HepG2 (cell line): ENCODE measurements around the gene BRIP1. TPM values are rescaled to one million over a fixed set of nuclear protein-coding genes. Genes with fewer than 3 reads are reported as not detected.
A peak's percentile ranks its signal among the peaks of the same experiment; 100 is the strongest.

Experiments used
- AKAP8 ChIP-seq: sonication (generic); formaldehyde crosslinking; IDR thresholded peaks from 2 replicates; pipeline ENCODE4 v1.5.1; 2020; ENCODE audit warnings: mild to moderate bottlenecking, missing genetic modification reagents
- FOXM1 ChIP-seq: sonication (generic); formaldehyde crosslinking; IDR thresholded peaks from 2 replicates; pipeline ENCODE4 v1.5.0; 2020; ENCODE audit warnings: missing genetic modification reagents
- GFI1 ChIP-seq: sonication (generic); formaldehyde crosslinking; IDR thresholded peaks from 2 replicates; pipeline ENCODE4 v1.5.0; 2020; ENCODE audit warnings: missing genetic modification reagents, mild to moderate bottlenecking, borderline replicate concordance
- HMGA1 ChIP-seq: sonication (generic); formaldehyde crosslinking; conservative IDR thresholded peaks from 2 replicates; pipeline ENCODE4 v1.4.0; 2020; ENCODE audit warnings: missing genetic modification reagents
- ISL2 ChIP-seq: sonication (generic); formaldehyde crosslinking; IDR thresholded peaks from 2 replicates; pipeline ENCODE4 v1.5.0; 2020; ENCODE audit warnings: missing genetic modification reagents
- KDM2A ChIP-seq: sonication (generic); formaldehyde crosslinking; IDR thresholded peaks from 2 replicates; pipeline ENCODE4 v1.4.0; 2020; ENCODE audit warnings: low read depth, missing genetic modification reagents, borderline replicate concordance
- KDM4B ChIP-seq: sonication (generic); formaldehyde crosslinking; IDR thresholded peaks from 2 replicates; pipeline ENCODE4 v1.4.0; 2020; ENCODE audit warnings: missing genetic modification reagents
- PAF1 ChIP-seq: IDR thresholded peaks from 2 replicates; pipeline ENCODE4 v1.6.1; 2016; ENCODE audit warnings: missing genetic modification reagents, missing compliant biosample characterization
- SRSF9 ChIP-seq: fragments of 200-400 bp; formaldehyde crosslinking; IDR thresholded peaks from 2 replicates; pipeline ENCODE4 v1.6.1; 2018; ENCODE audit warnings: borderline replicate concordance, mild to moderate bottlenecking, low read depth, low read length; ENCODE audit not compliant: insufficient read depth, poor library complexity, severe bottlenecking
- U2AF1 ChIP-seq: fragments of 200-400 bp; formaldehyde crosslinking; optimal IDR thresholded peaks from 2 replicates; pipeline ENCODE3; 2017; ENCODE audit warnings: mild to moderate bottlenecking, low read depth, low read length
- ZBTB42 ChIP-seq: sonication (generic); formaldehyde crosslinking; IDR thresholded peaks from 2 replicates; pipeline ENCODE4 v1.5.0; 2020; ENCODE audit warnings: mild to moderate bottlenecking, missing genetic modification reagents
- ZBTB43 ChIP-seq: sonication (generic); formaldehyde crosslinking; conservative IDR thresholded peaks from 2 replicates; pipeline ENCODE4 v1.4.0; 2020; ENCODE audit warnings: missing genetic modification reagents
- ZNF383 ChIP-seq: sonication (generic); formaldehyde crosslinking; IDR thresholded peaks from 2 replicates; pipeline ENCODE4 v1.4.0; 2020; ENCODE audit warnings: missing genetic modification reagents, mild to moderate bottlenecking, borderline replicate concordance
- ZNF496 ChIP-seq: sonication (generic); formaldehyde crosslinking; IDR thresholded peaks from 2 replicates; pipeline ENCODE4 v1.8.1; 2023; ENCODE audit warnings: mild to moderate bottlenecking, moderate library complexity, missing genetic modification reagents; ENCODE audit not compliant: insufficient replicate concordance
- ZNF547 ChIP-seq: sonication (generic); formaldehyde crosslinking; IDR thresholded peaks from 2 replicates; pipeline ENCODE4 v1.5.1; 2020; ENCODE audit warnings: mild to moderate bottlenecking, missing genetic modification reagents
- ZNF552 ChIP-seq: sonication (generic); formaldehyde crosslinking; IDR thresholded peaks from 2 replicates; pipeline ENCODE4 v1.9.0; 2022; ENCODE audit warnings: missing genetic modification reagents, mild to moderate bottlenecking, borderline replicate concordance
- ZNF605 ChIP-seq: sonication (generic); formaldehyde crosslinking; IDR thresholded peaks from 2 replicates; pipeline ENCODE4 v1.8.0; 2022; ENCODE audit warnings: mild to moderate bottlenecking, missing genetic modification reagents
- ZNF619 ChIP-seq: sonication (generic); formaldehyde crosslinking; IDR thresholded peaks from 2 replicates; pipeline ENCODE4 v1.4.0; 2020; ENCODE audit warnings: mild to moderate bottlenecking, missing genetic modification reagents
- ZNF652 ChIP-seq: IDR thresholded peaks from 2 replicates; pipeline ENCODE4 v1.6.1; 2016; ENCODE audit warnings: low read depth, borderline replicate concordance
- polyA plus RNA-seq, 8 experiments: library from polyadenylated mRNA; depleted of rRNA in 3 of 8; stranded (reverse) in 7 of 8; unstranded in 1 of 8; fragments of >200 nt; fragmentation: Illumina TruSeq in 4 of 8; extraction: Trizol in 4 of 8; gene quantifications; 2 replicates each; pipeline versions ENCODE4 v1.2.1 to v1.2.3, GENCODE V29; 2011 to 2016; ENCODE audit warnings: low read depth in 4 of 8, missing spikeins in 1 of 8, mixed read lengths in 1 of 8; ENCODE audit not compliant: insufficient read depth in 1 of 8
- total RNA-seq, 5 experiments: library from RNA; depleted of rRNA; stranded (reverse); fragments of >200 nt; fragmentation: Illumina TruSeq; extraction: Trizol; gene quantifications; 2 replicates each; pipeline ENCODE4 v1.2.3, GENCODE V29; 2016; ENCODE audit warnings: low read depth in 1 of 5
- TF ChIP-seq, protein P1 (sequence below): sonication (generic); formaldehyde crosslinking; IDR thresholded peaks from 2 replicates; pipeline ENCODE4 v1.5.0; 2020; ENCODE audit warnings: missing genetic modification reagents
- TF ChIP-seq, protein P2 (sequence below): sonication (generic); formaldehyde crosslinking; IDR thresholded peaks from 2 replicates; pipeline ENCODE4 v1.5.0; 2020; ENCODE audit warnings: missing genetic modification reagents, mild to moderate bottlenecking, borderline replicate concordance
- TF ChIP-seq, protein P3 (sequence below): sonication (generic); formaldehyde crosslinking; IDR thresholded peaks from 2 replicates; pipeline ENCODE4 v1.5.1; 2020; ENCODE audit warnings: missing genetic modification reagents, mild to moderate bottlenecking, borderline replicate concordance

BRIP1 gene
- total and polyA plus RNA-seq, 2 of the 13 experiments (the other 11 are each of a cell fraction or from before 2014, with no cell fraction given), result 3.8 to 27.7 TPM

- TF ChIP-seq, protein P1, sequence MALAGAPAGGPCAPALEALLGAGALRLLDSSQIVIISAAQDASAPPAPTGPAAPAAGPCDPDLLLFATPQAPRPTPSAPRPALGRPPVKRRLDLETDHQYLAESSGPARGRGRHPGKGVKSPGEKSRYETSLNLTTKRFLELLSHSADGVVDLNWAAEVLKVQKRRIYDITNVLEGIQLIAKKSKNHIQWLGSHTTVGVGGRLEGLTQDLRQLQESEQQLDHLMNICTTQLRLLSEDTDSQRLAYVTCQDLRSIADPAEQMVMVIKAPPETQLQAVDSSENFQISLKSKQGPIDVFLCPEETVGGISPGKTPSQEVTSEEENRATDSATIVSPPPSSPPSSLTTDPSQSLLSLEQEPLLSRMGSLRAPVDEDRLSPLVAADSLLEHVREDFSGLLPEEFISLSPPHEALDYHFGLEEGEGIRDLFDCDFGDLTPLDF (CRISPR knock-in tag), result peak; percentile 89
- TF ChIP-seq U2AF1 (no peak), ZNF605 (CRISPR knock-in tag) (peak; percentile 72; the same call in 1 of the 2 replicates), ZNF383 (CRISPR knock-in tag) (peak; percentile 84; the same call in 1 of the 2 replicates), GFI1 (CRISPR knock-in tag) (peak; percentile 74; the same call in 1 of the 2 replicates), AKAP8 (CRISPR knock-in tag) (0 out of 2 replicates have a peak, but pooled peaks have one; percentile 29), ZNF619 (no peak), SRSF9 (no peak), ZNF652 (no peak), KDM2A (CRISPR knock-in tag) (peak; percentile 70; the same call in 1 of the 2 replicates), ZNF547 (CRISPR knock-in tag) (peak; percentile 83; the same call in 1 of the 2 replicates), ISL2 (CRISPR knock-in tag) (no peak), HMGA1 (no peak), ZNF552 (CRISPR knock-in tag) (0 out of 2 replicates have a peak, but pooled peaks have one; percentile 18), PAF1 (CRISPR knock-in tag) (no peak), ZBTB43 (no peak), ZNF496 (CRISPR knock-in tag) (no peak), ZBTB42 (CRISPR knock-in tag) (peak; percentile 78; the same call in 1 of the 2 replicates), FOXM1 (CRISPR knock-in tag) (no peak), KDM4B (CRISPR knock-in tag) (no peak)
- TF ChIP-seq, protein P2, sequence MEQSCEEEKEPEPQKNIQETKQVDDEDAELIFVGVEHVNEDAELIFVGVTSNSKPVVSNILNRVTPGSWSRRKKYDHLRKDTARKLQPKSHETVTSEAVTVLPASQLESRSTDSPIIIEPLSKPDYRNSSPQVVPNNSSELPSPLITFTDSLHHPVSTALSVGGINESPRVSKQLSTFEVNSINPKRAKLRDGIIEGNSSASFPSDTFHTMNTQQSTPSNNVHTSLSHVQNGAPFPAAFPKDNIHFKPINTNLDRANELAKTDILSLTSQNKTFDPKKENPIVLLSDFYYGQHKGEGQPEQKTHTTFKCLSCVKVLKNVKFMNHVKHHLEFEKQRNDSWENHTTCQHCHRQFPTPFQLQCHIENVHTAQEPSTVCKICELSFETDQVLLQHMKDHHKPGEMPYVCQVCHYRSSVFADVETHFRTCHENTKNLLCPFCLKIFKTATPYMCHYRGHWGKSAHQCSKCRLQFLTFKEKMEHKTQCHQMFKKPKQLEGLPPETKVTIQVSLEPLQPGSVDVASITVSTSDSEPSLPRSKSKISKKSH (CRISPR knock-in tag), result no peak; the same call in 1 of the 2 replicates
- TF ChIP-seq, protein P3, sequence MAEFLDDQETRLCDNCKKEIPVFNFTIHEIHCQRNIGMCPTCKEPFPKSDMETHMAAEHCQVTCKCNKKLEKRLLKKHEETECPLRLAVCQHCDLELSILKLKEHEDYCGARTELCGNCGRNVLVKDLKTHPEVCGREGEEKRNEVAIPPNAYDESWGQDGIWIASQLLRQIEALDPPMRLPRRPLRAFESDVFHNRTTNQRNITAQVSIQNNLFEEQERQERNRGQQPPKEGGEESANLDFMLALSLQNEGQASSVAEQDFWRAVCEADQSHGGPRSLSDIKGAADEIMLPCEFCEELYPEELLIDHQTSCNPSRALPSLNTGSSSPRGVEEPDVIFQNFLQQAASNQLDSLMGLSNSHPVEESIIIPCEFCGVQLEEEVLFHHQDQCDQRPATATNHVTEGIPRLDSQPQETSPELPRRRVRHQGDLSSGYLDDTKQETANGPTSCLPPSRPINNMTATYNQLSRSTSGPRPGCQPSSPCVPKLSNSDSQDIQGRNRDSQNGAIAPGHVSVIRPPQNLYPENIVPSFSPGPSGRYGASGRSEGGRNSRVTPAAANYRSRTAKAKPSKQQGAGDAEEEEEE (CRISPR knock-in tag), result 0 out of 2 replicates have a peak, but pooled peaks have one; percentile 69
Measured at GRCh38 chr17:61862975-61863800, at the start of gene BRIP1 (continued).
